ENCODE measurements around the gene ZNF362. TPM values are rescaled to one million over a fixed set of nuclear protein-coding genes. Genes with fewer than 3 reads are reported as not detected.
A peak's percentile ranks its signal among the peaks of the same experiment; 100 is the strongest.

ZNF362 gene
- total and polyA plus RNA-seq, 2 of the 13 experiments (the other 11 are each of a cell fraction or from before 2014, with no cell fraction given) = 8.3 to 14.2 TPM

GRCh38 chr1:33349778-33350610, 93.7 kb downstream of the ZNF362 start (continued):
- TF ChIP-seq ZSCAN22 (CRISPR knock-in tag; IDR thresholded peaks at IDR 0.05) = no peak
- TF ChIP-seq ZNF549 (CRISPR knock-in tag; IDR thresholded peaks at IDR 0.05) = no peak
- TF ChIP-seq ZNF850 (CRISPR knock-in tag; conservative IDR thresholded peaks at IDR 0.05) = no peak
- no peak for TF ChIP-seq ZNF3 (CRISPR knock-in tag; IDR thresholded peaks at IDR 0.05)
- no peak for TF ChIP-seq PHF21A (CRISPR knock-in tag; IDR thresholded peaks at IDR 0.05)
- TF ChIP-seq RFX3 (CRISPR knock-in tag; IDR thresholded peaks at IDR 0.05) = no peak
- peak; percentile 70; the same call in 1 of the 2 replicates for TF ChIP-seq KAT7 (CRISPR knock-in tag; IDR thresholded peaks at IDR 0.05; ENCODE audit: borderline replicate concordance)
- peak; percentile 60; the same call in 1 of the 2 replicates for TF ChIP-seq MTA1 (CRISPR knock-in tag; IDR thresholded peaks at IDR 0.05; ENCODE audit: borderline replicate concordance)
- no peak for TF ChIP-seq SMAD3 (CRISPR knock-in tag; IDR thresholded peaks at IDR 0.05)
- TF ChIP-seq, protein P1, sequence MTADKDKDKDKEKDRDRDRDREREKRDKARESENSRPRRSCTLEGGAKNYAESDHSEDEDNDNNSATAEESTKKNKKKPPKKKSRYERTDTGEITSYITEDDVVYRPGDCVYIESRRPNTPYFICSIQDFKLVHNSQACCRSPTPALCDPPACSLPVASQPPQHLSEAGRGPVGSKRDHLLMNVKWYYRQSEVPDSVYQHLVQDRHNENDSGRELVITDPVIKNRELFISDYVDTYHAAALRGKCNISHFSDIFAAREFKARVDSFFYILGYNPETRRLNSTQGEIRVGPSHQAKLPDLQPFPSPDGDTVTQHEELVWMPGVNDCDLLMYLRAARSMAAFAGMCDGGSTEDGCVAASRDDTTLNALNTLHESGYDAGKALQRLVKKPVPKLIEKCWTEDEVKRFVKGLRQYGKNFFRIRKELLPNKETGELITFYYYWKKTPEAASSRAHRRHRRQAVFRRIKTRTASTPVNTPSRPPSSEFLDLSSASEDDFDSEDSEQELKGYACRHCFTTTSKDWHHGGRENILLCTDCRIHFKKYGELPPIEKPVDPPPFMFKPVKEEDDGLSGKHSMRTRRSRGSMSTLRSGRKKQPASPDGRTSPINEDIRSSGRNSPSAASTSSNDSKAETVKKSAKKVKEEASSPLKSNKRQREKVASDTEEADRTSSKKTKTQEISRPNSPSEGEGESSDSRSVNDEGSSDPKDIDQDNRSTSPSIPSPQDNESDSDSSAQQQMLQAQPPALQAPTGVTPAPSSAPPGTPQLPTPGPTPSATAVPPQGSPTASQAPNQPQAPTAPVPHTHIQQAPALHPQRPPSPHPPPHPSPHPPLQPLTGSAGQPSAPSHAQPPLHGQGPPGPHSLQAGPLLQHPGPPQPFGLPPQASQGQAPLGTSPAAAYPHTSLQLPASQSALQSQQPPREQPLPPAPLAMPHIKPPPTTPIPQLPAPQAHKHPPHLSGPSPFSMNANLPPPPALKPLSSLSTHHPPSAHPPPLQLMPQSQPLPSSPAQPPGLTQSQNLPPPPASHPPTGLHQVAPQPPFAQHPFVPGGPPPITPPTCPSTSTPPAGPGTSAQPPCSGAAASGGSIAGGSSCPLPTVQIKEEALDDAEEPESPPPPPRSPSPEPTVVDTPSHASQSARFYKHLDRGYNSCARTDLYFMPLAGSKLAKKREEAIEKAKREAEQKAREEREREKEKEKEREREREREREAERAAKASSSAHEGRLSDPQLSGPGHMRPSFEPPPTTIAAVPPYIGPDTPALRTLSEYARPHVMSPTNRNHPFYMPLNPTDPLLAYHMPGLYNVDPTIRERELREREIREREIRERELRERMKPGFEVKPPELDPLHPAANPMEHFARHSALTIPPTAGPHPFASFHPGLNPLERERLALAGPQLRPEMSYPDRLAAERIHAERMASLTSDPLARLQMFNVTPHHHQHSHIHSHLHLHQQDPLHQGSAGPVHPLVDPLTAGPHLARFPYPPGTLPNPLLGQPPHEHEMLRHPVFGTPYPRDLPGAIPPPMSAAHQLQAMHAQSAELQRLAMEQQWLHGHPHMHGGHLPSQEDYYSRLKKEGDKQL (CRISPR knock-in tag; IDR thresholded peaks at IDR 0.05; ENCODE audit: low read depth) = no peak
- peak; percentile 70; the same call in 1 of the 2 replicates for TF ChIP-seq ZNF142 (CRISPR knock-in tag; IDR thresholded peaks at IDR 0.05)
- TF ChIP-seq FOXP4 (CRISPR knock-in tag; IDR thresholded peaks at IDR 0.05) = peak; percentile 30; the same call in 1 of the 2 replicates
- 0 out of 2 replicates have a peak, but pooled peaks have one; percentile 12 for TF ChIP-seq BHLHE40 (IDR thresholded peaks at IDR 0.05; ENCODE audit: low read length)
- TF ChIP-seq CEBPG (CRISPR knock-in tag; IDR thresholded peaks at IDR 0.05) = no peak
- TF ChIP-seq CCDC6 (CRISPR knock-in tag; IDR thresholded peaks at IDR 0.05) = no peak; the same call in 1 of the 2 replicates

All from HepG2 (cell line).